ENCODE results near the gene ANKRD13D.

Gene ANKRD13D

GRCh38 chr11:67347964-67348749, 59.1 kb downstream of the ANKRD13D start:
- DNase-seq: peak in 1 of 2 donors; percentile 7
- Histone ChIP-seq H3K4me3 (no peak overlapping the region), H3K36me3 (no peaks in the 10 kb centered on the region), H3K4me1 (peaks cover 0 to 40% (median 23%) of the 10 kb centered on the region in 4 donors), H3K27ac (no peak overlapping the region), H3K27me3 (no peaks in the 10 kb centered on the region), H3K9me3 (no peaks in the 10 kb centered on the region)
- no peak for TF ChIP-seq CTCF (IDR thresholded peaks at IDR 0.05)
- intact Hi-C loops (cut with DNase I; ENCODE audit: low total_unique reads): loop anchor here (2.0 kb wide), 1 partner anchor 35 kb away; no protein-coding TSS in a partner anchor

- no peak for DNase-seq
- Histone ChIP-seq H3K27me3 (no peaks in the 10 kb centered on the region), H3K4me1 (peaks cover 0 to 43% (median 25%) of the 10 kb centered on the region in 4 donors), H3K9me3 (no peaks in the 10 kb centered on the region), H3K27ac (peak overlapping the region in 1 of 2 donors; percentile 22), H3K36me3 (no peaks in the 10 kb centered on the region), H3K4me3 (no peak overlapping the region)
- intact Hi-C loops (cut with DNase I; ENCODE audit: low total_unique reads): loop anchor here (2.0 kb wide), 1 partner anchor 34 kb away; no protein-coding TSS in a partner anchor
- TF ChIP-seq CTCF (IDR thresholded peaks at IDR 0.05): no peak
Observed at GRCh38 chr11:67349036-67349435, 59.9 kb downstream of the ANKRD13D start.

- DNase-seq: peak in 1 of 2 donors; percentile 53
- intact Hi-C loops (cut with DNase I; ENCODE audit: low total_unique reads): loop anchor here (2.0 kb wide), 1 partner anchor 33 kb away; no protein-coding TSS in a partner anchor
- no peak for TF ChIP-seq CTCF (IDR thresholded peaks at IDR 0.05)
Observed at GRCh38 chr11:67349457-67349856, 60.4 kb downstream of the ANKRD13D start.

GRCh38 chr11:67349928-67350465, 60.9 kb downstream of the ANKRD13D start:
- H3K36me3 ChIP-seq: no peaks in the 10 kb centered on the region
- no peaks in the 10 kb centered on the region for H3K9me3 ChIP-seq
- H3K27me3 ChIP-seq: no peaks in the 10 kb centered on the region
- H3K4me3 ChIP-seq: no peak overlapping the region
- peaks cover 2 to 53% (median 34%) of the 10 kb centered on the region in 4 donors for H3K4me1 ChIP-seq
- DNase-seq: peak in 1 of 2 donors; percentile 56
- H3K27ac ChIP-seq: peak overlapping the region in 1 of 2 donors; percentile 22
- TF ChIP-seq CTCF (IDR thresholded peaks at IDR 0.05): no peak
- intact Hi-C loops (cut with DNase I; ENCODE audit: low total_unique reads): loop anchor here (2.0 to 5.0 kb wide), 2 partner anchors 33 to 157 kb away; partner anchors contain the start of genes CDK2AP2 and PITPNM1

More at GRCh38 chr11:67349457-67349856, 60.4 kb downstream of the ANKRD13D start:
- no peaks in the 10 kb centered on the region for H3K36me3 ChIP-seq
- H3K4me3 ChIP-seq: no peak overlapping the region
- H3K9me3 ChIP-seq: no peaks in the 10 kb centered on the region
- peaks cover 0 to 47% (median 30%) of the 10 kb centered on the region in 4 donors for H3K4me1 ChIP-seq
- no peaks in the 10 kb centered on the region for H3K27me3 ChIP-seq
- peak overlapping the region in 1 of 2 donors; percentile 22 for H3K27ac ChIP-seq

- Histone ChIP-seq H3K9me3 (no peaks in the 10 kb centered on the region), H3K4me3 (peak overlapping the region; percentile 65 to 85), H3K27me3 (no peaks in the 10 kb centered on the region), H3K36me3 (no peaks in the 10 kb centered on the region), H3K27ac (peak overlapping the region; percentile 96 to 97), H3K4me1 (peaks cover 8 to 56% (median 49%) of the 10 kb centered on the region in 4 donors)
- intact Hi-C loops (cut with DNase I; ENCODE audit: low total_unique reads): loop anchor here (5.0 kb wide), 1 partner anchor 156 kb away; the partner anchor contains the start of genes CDK2AP2 and PITPNM1
- DNase-seq: peak in 1 of 2 donors; percentile 41
- TF ChIP-seq CTCF (IDR thresholded peaks at IDR 0.05): peak; percentile 90 to 97
Observed at GRCh38 chr11:67351275-67352005, 62.3 kb downstream of the ANKRD13D start.
